ENCODE data around the gene SYCN.

Gene SYCN

GRCh38 chr19:39196320-39196719, 7.7 kb downstream of the SYCN start:
- no peak for TF ChIP-seq JUND (IDR thresholded peaks at IDR 0.05; ENCODE audit: low read depth)
- DNase-seq (ENCODE audit: low read depth in 1 of 2, low spot score in 1 of 2), result no peak
- in situ Hi-C loops (cut with HindIII; ENCODE audit: low pct_unique_long_range_greater_than_20kb, low sequenced_read_pairs), result no loop called here

DNA sequence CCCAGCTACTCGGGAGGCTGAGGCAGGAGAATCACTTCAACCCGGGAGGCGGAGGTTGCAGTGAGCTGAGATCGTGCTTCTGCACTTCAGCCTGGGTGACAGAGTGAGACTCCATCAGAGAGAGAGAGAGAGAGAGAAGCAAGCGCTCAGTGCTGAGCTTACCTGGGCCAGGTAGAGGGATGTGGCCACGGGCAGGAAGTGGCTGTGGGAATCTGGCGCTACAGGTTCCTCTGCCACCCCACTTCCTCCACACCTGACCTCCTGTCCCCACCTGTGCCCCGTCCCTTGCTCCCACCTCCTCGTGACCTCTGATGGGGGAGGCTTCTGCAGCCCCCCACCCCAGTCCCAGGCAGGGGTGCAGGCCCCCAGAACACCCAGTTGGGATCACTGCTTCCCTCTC, 8.3 kb downstream of the SYCN start:
- in situ Hi-C loops (cut with HindIII; ENCODE audit: low pct_unique_long_range_greater_than_20kb, low sequenced_read_pairs), result no loop called here
- TF ChIP-seq JUND (IDR thresholded peaks at IDR 0.05; ENCODE audit: low read depth), result no peak
- peak in 1 of 2 experiments; percentile 58 for DNase-seq (ENCODE audit: low read depth in 1 of 2, low spot score in 1 of 2)

DNA sequence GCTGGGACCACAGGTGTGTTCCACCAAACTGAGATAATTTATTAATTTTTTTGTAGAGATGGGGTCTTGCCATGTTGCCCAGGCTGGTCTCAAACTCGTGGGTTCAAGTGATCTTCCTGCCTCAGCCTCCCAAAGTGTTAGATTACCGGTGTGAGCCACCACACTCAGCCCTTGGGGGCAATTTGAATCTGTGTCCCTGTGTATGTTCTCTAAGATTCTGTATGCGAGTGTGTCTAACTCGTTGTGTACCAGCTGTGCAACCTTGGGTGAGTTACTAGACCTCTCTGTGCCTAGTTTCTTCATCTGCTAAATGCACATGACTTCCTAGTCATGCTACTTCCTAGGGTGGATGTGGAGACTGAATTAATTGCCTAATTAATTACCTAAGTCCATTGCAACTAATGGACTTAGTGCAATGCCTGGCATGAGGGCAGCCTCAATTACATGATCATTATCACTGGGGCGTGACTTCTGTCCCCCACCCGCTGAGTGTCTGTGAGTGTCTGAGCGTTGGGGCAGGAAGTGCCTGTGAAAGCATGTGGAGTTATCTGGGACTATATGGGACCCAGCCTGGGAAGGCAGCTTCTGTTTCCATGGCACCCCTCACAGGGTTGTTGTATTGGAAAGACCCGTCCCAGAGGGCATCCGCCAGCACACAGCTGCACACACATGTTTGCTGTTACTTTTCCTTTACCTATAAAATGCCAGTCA, 9.1 kb downstream of the SYCN start:
- no peak for TF ChIP-seq JUND (IDR thresholded peaks at IDR 0.05; ENCODE audit: low read depth)
- no peak for DNase-seq (ENCODE audit: low read depth in 1 of 2, low spot score in 1 of 2)
- in situ Hi-C loops (cut with HindIII; ENCODE audit: low pct_unique_long_range_greater_than_20kb, low sequenced_read_pairs), result no loop called here

GRCh38 chr19:39193803-39194202, 10.3 kb downstream of the SYCN start:
- no peak for DNase-seq (ENCODE audit: low read depth in 1 of 2, low spot score in 1 of 2)
- in situ Hi-C loops (cut with HindIII; ENCODE audit: low pct_unique_long_range_greater_than_20kb, low sequenced_read_pairs), result no loop called here
- no peak for TF ChIP-seq JUND (IDR thresholded peaks at IDR 0.05; ENCODE audit: low read depth)

- TF ChIP-seq JUND (IDR thresholded peaks at IDR 0.05; ENCODE audit: low read depth), result no peak
- no peak for DNase-seq (ENCODE audit: low read depth in 1 of 2, low spot score in 1 of 2)
- in situ Hi-C loops (cut with HindIII; ENCODE audit: low pct_unique_long_range_greater_than_20kb, low sequenced_read_pairs), result no loop called here
Observed at GRCh38 chr19:39192846-39193245, 11.2 kb downstream of the SYCN start.

- no peak for TF ChIP-seq JUND (IDR thresholded peaks at IDR 0.05; ENCODE audit: low read depth)
- no peak for DNase-seq (ENCODE audit: low read depth in 1 of 2, low spot score in 1 of 2)
- in situ Hi-C loops (cut with HindIII; ENCODE audit: low pct_unique_long_range_greater_than_20kb, low sequenced_read_pairs), result no loop called here
Observed at GRCh38 chr19:39190768-39191167, 13.3 kb downstream of the SYCN start.

GRCh38 chr19:39188960-39189359, 15.1 kb downstream of the SYCN start:
- in situ Hi-C loops (cut with HindIII; ENCODE audit: low pct_unique_long_range_greater_than_20kb, low sequenced_read_pairs), result no loop called here
- DNase-seq (ENCODE audit: low read depth in 1 of 2, low spot score in 1 of 2), result no peak
- TF ChIP-seq JUND (IDR thresholded peaks at IDR 0.05; ENCODE audit: low read depth), result no peak

DNA sequence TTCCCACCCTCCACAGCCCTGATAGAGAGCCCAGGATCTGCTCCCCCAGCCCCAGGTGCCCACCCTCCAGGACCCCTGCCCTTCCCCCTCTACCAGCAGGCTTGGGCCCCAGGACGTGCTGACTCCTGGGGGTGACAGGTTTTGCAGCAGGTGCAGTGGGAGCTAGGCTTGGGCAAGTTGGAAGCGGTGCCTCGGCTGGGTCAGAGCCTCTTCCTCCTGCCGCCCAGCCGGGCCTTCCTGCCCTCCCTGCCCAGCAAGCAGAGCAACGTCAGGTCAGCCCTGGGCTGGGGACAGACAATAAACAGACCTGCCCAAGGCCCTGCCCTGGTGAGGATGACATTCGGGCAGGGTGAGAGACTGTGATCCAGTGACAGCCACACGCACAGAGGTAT, 16.5 kb downstream of the SYCN start:
- DNase-seq (ENCODE audit: low read depth in 1 of 2, low spot score in 1 of 2), result peak in 1 of 2 experiments; percentile 51
- in situ Hi-C loops (cut with HindIII; ENCODE audit: low pct_unique_long_range_greater_than_20kb, low sequenced_read_pairs), result no loop called here
- no peak for TF ChIP-seq JUND (IDR thresholded peaks at IDR 0.05; ENCODE audit: low read depth)

- no peak for DNase-seq (ENCODE audit: low read depth in 1 of 2, low spot score in 1 of 2)
- no peak for TF ChIP-seq JUND (IDR thresholded peaks at IDR 0.05; ENCODE audit: low read depth)
- in situ Hi-C loops (cut with HindIII; ENCODE audit: low pct_unique_long_range_greater_than_20kb, low sequenced_read_pairs), result no loop called here
Observed at GRCh38 chr19:39186391-39186790, 17.7 kb downstream of the SYCN start.

- in situ Hi-C loops (cut with HindIII; ENCODE audit: low pct_unique_long_range_greater_than_20kb, low sequenced_read_pairs), result no loop called here
- no peak for DNase-seq (ENCODE audit: low read depth in 1 of 2, low spot score in 1 of 2)
- TF ChIP-seq JUND (IDR thresholded peaks at IDR 0.05; ENCODE audit: low read depth), result no peak
Observed at GRCh38 chr19:39183104-39183503, 21.0 kb downstream of the SYCN start.

DNA sequence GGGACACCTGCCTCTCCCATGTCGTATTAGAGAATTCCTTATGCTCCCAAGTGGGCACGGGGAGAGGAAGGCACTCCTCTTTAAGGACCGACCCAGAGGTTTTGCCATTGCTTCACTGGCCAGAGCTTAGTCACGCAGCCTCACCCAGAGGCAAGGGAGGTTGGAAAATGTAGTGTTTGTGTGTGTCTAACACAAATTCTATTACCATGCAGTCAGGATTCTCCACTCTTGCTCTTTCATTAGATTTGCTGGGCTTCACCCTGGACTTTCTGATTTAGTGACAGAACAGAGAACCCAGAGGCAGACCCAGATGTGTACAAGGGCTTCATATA, 21.9 kb downstream of the SYCN start:
- in situ Hi-C loops (cut with HindIII; ENCODE audit: low pct_unique_long_range_greater_than_20kb, low sequenced_read_pairs), result no loop called here
- no peak for DNase-seq (ENCODE audit: low read depth in 1 of 2, low spot score in 1 of 2)
- no peak for TF ChIP-seq JUND (IDR thresholded peaks at IDR 0.05; ENCODE audit: low read depth)

- TF ChIP-seq JUND (IDR thresholded peaks at IDR 0.05; ENCODE audit: low read depth), result no peak
- in situ Hi-C loops (cut with HindIII; ENCODE audit: low pct_unique_long_range_greater_than_20kb, low sequenced_read_pairs), result no loop called here
- no peak for DNase-seq (ENCODE audit: low read depth in 1 of 2, low spot score in 1 of 2)
Observed at GRCh38 chr19:39181500-39182173, 22.4 kb downstream of the SYCN start.

DNA sequence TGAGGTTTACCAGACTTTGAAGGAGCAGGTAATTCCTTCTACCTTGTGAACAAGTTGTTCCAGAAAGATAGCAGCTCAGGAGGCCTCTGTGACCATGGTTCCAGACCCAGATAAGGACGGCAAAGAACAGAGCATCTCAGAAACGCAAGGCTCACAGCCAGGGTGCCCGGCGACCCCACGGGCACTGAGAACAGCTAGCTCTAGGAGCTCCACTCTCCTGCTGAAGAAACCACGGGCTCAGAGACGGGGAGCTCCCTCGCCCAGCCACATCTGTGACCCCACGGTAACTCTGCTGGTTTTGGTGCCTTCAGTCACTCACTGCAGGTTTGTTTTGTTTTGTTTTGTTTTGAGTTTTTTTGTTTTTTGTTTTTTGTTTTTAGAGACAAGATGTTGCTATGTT, 23.3 kb downstream of the SYCN start:
- in situ Hi-C loops (cut with HindIII; ENCODE audit: low pct_unique_long_range_greater_than_20kb, low sequenced_read_pairs), result no loop called here
- DNase-seq (ENCODE audit: low read depth in 1 of 2, low spot score in 1 of 2), result no peak

GRCh38 chr19:39179754-39180153, 24.3 kb downstream of the SYCN start:
- DNase-seq (ENCODE audit: low read depth in 1 of 2, low spot score in 1 of 2), result no peak
- TF ChIP-seq JUND (IDR thresholded peaks at IDR 0.05; ENCODE audit: low read depth), result no peak
- in situ Hi-C loops (cut with HindIII; ENCODE audit: low pct_unique_long_range_greater_than_20kb, low sequenced_read_pairs), result no loop called here

More for the DNA sequence above, 23.3 kb downstream of the SYCN start:
- no peak for TF ChIP-seq JUND (IDR thresholded peaks at IDR 0.05; ENCODE audit: low read depth)
